Activated CD4-positive, alpha-beta T cell treated with anti-CD3 and anti-CD28 coated beads for 36 hours (primary cell): Measurements from ENCODE around the gene M1AP. TPM values are rescaled to one million over a fixed set of nuclear protein-coding genes. Genes with fewer than 3 reads are reported as not detected.

ENCODE experiments used
- ATAC-seq: fragments of 200-7000 bp; cut with Tn5 transposase; one replicate; pipeline ENCODE4 v1.10.0; 2021; ENCODE audit warnings: mild to moderate bottlenecking, moderate library complexity
- CTCF ChIA-PET: fragments of 350-600 bp; sonication (Branson Sonifier 250); formaldehyde crosslinking; loops from one replicate; lab custom pipeline; 2021; ENCODE audit warnings: antibody characterized with exemption; lab: Charles Lee
- POLR2A ChIA-PET: fragments of 350-600 bp; sonication (Branson Sonifier 250); formaldehyde crosslinking; loops from one replicate; lab custom pipeline; 2021; ENCODE audit warnings: antibody characterized with exemption, inconsistent platforms; lab: Charles Lee
- DNase-seq: peaks from one replicate; pipeline ENCODE4 v3.0.0-alpha.2; 2020
- H3K27ac Mint-ChIP-seq: one replicate; pipeline ENCODE4 v1.8.0; 2021; ENCODE audit warnings: mixed read lengths
- H3K27me3 Mint-ChIP-seq: one replicate; pipeline ENCODE4 v1.8.0; 2021; ENCODE audit warnings: mixed read lengths
- H3K36me3 Mint-ChIP-seq: one replicate; pipeline ENCODE4 v1.8.0; 2021; ENCODE audit warnings: low read depth, mixed read lengths
- H3K4me1 Mint-ChIP-seq: one replicate; pipeline ENCODE4 v1.8.0; 2021; ENCODE audit warnings: mixed read lengths
- H3K4me3 Mint-ChIP-seq: one replicate; pipeline ENCODE4 v1.8.0; 2021; ENCODE audit warnings: mild to moderate bottlenecking, moderate library complexity, mixed read lengths
- H3K9me3 Mint-ChIP-seq: one replicate; pipeline ENCODE4 v1.8.0; 2021; ENCODE audit warnings: low read depth, mixed read lengths
- intact Hi-C, 2 experiments: fragments of 100-400 bp; cut with DNase I in 1 of 2; cut with micrococcal nuclease in 1 of 2; formaldehyde crosslinking; loops; one replicate each; pipeline versions ENCODE4 v1.14.2 to v1.15.1; 2022 to 2024; cut with DNase I, micrococcal nuclease
- total RNA-seq, 2 experiments: library from RNA; stranded (reverse); gene quantifications; one replicate each; pipeline ENCODE4 v1.2.3, GENCODE V29; 2021

Gene M1AP
- total RNA-seq, 2 experiments from 2014 or later, result 0.18 to 0.33 TPM

GRCh38 chr2:74682501-74682900, 34.4 kb upstream of the M1AP start:
- Mint-ChIP-seq H3K27me3 (no peaks in the 10 kb centered on the region), H3K27ac (no peak overlapping the region), H3K36me3 (peaks cover 8% of the 10 kb centered on the region), H3K9me3 (no peaks in the 10 kb centered on the region), H3K4me1 (no peaks in the 10 kb centered on the region), H3K4me3 (no peak overlapping the region)
- POLR2A ChIA-PET, result no interaction called here
- no peak for ATAC-seq
- DNase-seq, result no peak
- CTCF ChIA-PET, result interaction anchor here (0.6 kb wide), 1 partner anchor 356 kb away, joined by 4 read pairs; no protein-coding TSS in a partner anchor
- intact Hi-C loops, result no loop called here

- no peak overlapping the region for H3K4me3 Mint-ChIP-seq
- no peaks in the 10 kb centered on the region for H3K9me3 Mint-ChIP-seq
- DNase-seq (no peak), ATAC-seq (no peak)
- no peaks in the 10 kb centered on the region for H3K27me3 Mint-ChIP-seq
- H3K36me3 Mint-ChIP-seq, result peaks cover 16% of the 10 kb centered on the region
- intact Hi-C loops, result no loop called here
- POLR2A ChIA-PET, result no interaction called here
- H3K27ac Mint-ChIP-seq, result no peak overlapping the region
- no peaks in the 10 kb centered on the region for H3K4me1 Mint-ChIP-seq
- CTCF ChIA-PET, result interaction anchor here (1.7 kb wide), 1 partner anchor 12 kb away, joined by 7 read pairs; no protein-coding TSS in a partner anchor
Measured at GRCh38 chr2:74679615-74680014, 31.5 kb upstream of the M1AP start.

GRCh38 chr2:74676331-74676730, 28.2 kb upstream of the M1AP start:
- no peak for ATAC-seq
- POLR2A ChIA-PET, result no interaction called here
- peaks cover 18% of the 10 kb centered on the region for H3K36me3 Mint-ChIP-seq
- no peaks in the 10 kb centered on the region for H3K9me3 Mint-ChIP-seq
- intact Hi-C loops, result no loop called here
- H3K4me3 Mint-ChIP-seq, result no peak overlapping the region
- no peak for DNase-seq
- H3K27ac Mint-ChIP-seq, result no peak overlapping the region
- no peaks in the 10 kb centered on the region for H3K4me1 Mint-ChIP-seq
- H3K27me3 Mint-ChIP-seq, result no peaks in the 10 kb centered on the region
- CTCF ChIA-PET, result no interaction called here

- Mint-ChIP-seq H3K27ac (no peak overlapping the region), H3K4me1 (no peaks in the 10 kb centered on the region), H3K36me3 (peaks cover 18% of the 10 kb centered on the region), H3K27me3 (no peaks in the 10 kb centered on the region), H3K9me3 (no peaks in the 10 kb centered on the region), H3K4me3 (no peak overlapping the region)
- ChIA-PET POLR2A (no interaction called here), CTCF (interaction anchor here (0.6 kb wide), 1 partner anchor 88 kb away, joined by 4 read pairs; no protein-coding TSS in a partner anchor)
- intact Hi-C loops, result no loop called here
- DNase-seq (no peak), ATAC-seq (no peak)
Measured at GRCh38 chr2:74675090-74675489, 27.0 kb upstream of the M1AP start.

- Mint-ChIP-seq H3K27me3 (no peaks in the 10 kb centered on the region), H3K27ac (no peak overlapping the region), H3K36me3 (peaks cover 14% of the 10 kb centered on the region), H3K4me1 (no peaks in the 10 kb centered on the region), H3K9me3 (no peaks in the 10 kb centered on the region), H3K4me3 (no peak overlapping the region)
- ChIA-PET CTCF (interaction anchor here (0.8 to 1.0 kb wide), 2 partner anchors 15 to 24 kb away, joined by 3 read pairs; no protein-coding TSS in a partner anchor), POLR2A (no interaction called here)
- ATAC-seq (no peak), DNase-seq (no peak)
- intact Hi-C loops, result no loop called here
Measured at GRCh38 chr2:74673826-74674528, 25.8 kb upstream of the M1AP start.

- Mint-ChIP-seq H3K9me3 (no peaks in the 10 kb centered on the region), H3K36me3 (peaks cover 9% of the 10 kb centered on the region), H3K27me3 (no peaks in the 10 kb centered on the region), H3K4me1 (no peaks in the 10 kb centered on the region), H3K4me3 (no peak overlapping the region), H3K27ac (no peak overlapping the region)
- intact Hi-C loops, result no loop called here
- ATAC-seq (no peak), DNase-seq (no peak)
- POLR2A ChIA-PET, result no interaction called here
- CTCF ChIA-PET, result no interaction called here
Measured at GRCh38 chr2:74671479-74671878, 23.3 kb upstream of the M1AP start.

- intact Hi-C loops, result no loop called here
- H3K27ac Mint-ChIP-seq, result no peak overlapping the region
- no peaks in the 10 kb centered on the region for H3K9me3 Mint-ChIP-seq
- DNase-seq, result no peak
- H3K4me3 Mint-ChIP-seq, result no peak overlapping the region
- ATAC-seq, result no peak
- no peaks in the 10 kb centered on the region for H3K4me1 Mint-ChIP-seq
- CTCF ChIA-PET, result no interaction called here
- POLR2A ChIA-PET, result interaction anchor here (0.5 kb wide), 1 partner anchor 615 kb away, joined by 3 read pairs; no protein-coding TSS in a partner anchor
- no peaks in the 10 kb centered on the region for H3K27me3 Mint-ChIP-seq
- peaks cover 4% of the 10 kb centered on the region for H3K36me3 Mint-ChIP-seq
Measured at GRCh38 chr2:74670263-74670662, 22.1 kb upstream of the M1AP start.

GRCh38 chr2:74668087-74668486, 20.0 kb upstream of the M1AP start:
- no peak for ATAC-seq
- intact Hi-C loops, result no loop called here
- Mint-ChIP-seq H3K9me3 (no peaks in the 10 kb centered on the region), H3K36me3 (peaks cover 6% of the 10 kb centered on the region), H3K4me3 (no peak overlapping the region), H3K27me3 (no peaks in the 10 kb centered on the region), H3K27ac (no peak overlapping the region), H3K4me1 (no peaks in the 10 kb centered on the region)
- no peak for DNase-seq
- POLR2A ChIA-PET, result no interaction called here
- CTCF ChIA-PET, result interaction anchor here (0.6 to 1.3 kb wide), 3 partner anchors 15 to 69 kb away, joined by 3 to 5 read pairs (median 3); partner anchors contain the start of gene SEMA4F

- CTCF ChIA-PET, result no interaction called here
- intact Hi-C loops, result loop anchor here in 1 of 2 experiments (10.0 kb wide), 1 partner anchor 1275 kb away; the partner anchor contains the start of gene ALMS1
- Mint-ChIP-seq H3K27me3 (no peaks in the 10 kb centered on the region), H3K36me3 (peaks cover 6% of the 10 kb centered on the region), H3K27ac (no peak overlapping the region), H3K4me3 (no peak overlapping the region), H3K4me1 (peaks cover 12% of the 10 kb centered on the region), H3K9me3 (no peaks in the 10 kb centered on the region)
- POLR2A ChIA-PET, result no interaction called here
- ATAC-seq (no peak), DNase-seq (no peak)
Measured at GRCh38 chr2:74659462-74659861, 11.3 kb upstream of the M1AP start.

- H3K27ac Mint-ChIP-seq, result no peak overlapping the region
- H3K4me1 Mint-ChIP-seq, result peaks cover 13% of the 10 kb centered on the region
- H3K4me3 Mint-ChIP-seq, result no peak overlapping the region
- intact Hi-C loops, result loop anchor here in 1 of 2 experiments (10.0 kb wide), 1 partner anchor 1274 kb away; the partner anchor contains the start of gene ALMS1
- DNase-seq (no peak), ATAC-seq (no peak)
- CTCF ChIA-PET, result no interaction called here
- H3K36me3 Mint-ChIP-seq, result peaks cover 6% of the 10 kb centered on the region
- H3K27me3 Mint-ChIP-seq, result no peaks in the 10 kb centered on the region
- POLR2A ChIA-PET, result no interaction called here
- H3K9me3 Mint-ChIP-seq, result no peaks in the 10 kb centered on the region
Measured at GRCh38 chr2:74658516-74658915, 10.4 kb upstream of the M1AP start.

- ChIA-PET POLR2A (interaction anchor here (0.6 kb wide), 1 partner anchor 909 kb away, joined by 7 read pairs; no protein-coding TSS in a partner anchor), CTCF (interaction anchor here (0.5 to 0.7 kb wide), 2 partner anchors 181 to 264 kb away, joined by 3 to 4 read pairs; no protein-coding TSS in a partner anchor)
- Mint-ChIP-seq H3K4me1 (peaks cover 13% of the 10 kb centered on the region), H3K36me3 (peaks cover 5% of the 10 kb centered on the region), H3K27me3 (peaks cover 2% of the 10 kb centered on the region), H3K9me3 (no peaks in the 10 kb centered on the region), H3K4me3 (peak overlapping the region; percentile 76), H3K27ac (no peak overlapping the region)
- intact Hi-C loops, result loop anchor here in 1 of 2 experiments (2.0 to 10.0 kb wide), 2 partner anchors 183 to 1271 kb away; partner anchors contain the start of genes ALMS1 and MRPL53
- ATAC-seq (no peak), DNase-seq (no peak)
Measured at GRCh38 chr2:74655579-74655978, 7.4 kb upstream of the M1AP start.
